ENCODE measurements around the gene COPS6. TPM values are rescaled to one million over a fixed set of nuclear protein-coding genes. Genes with fewer than 3 reads are reported as not detected.

The COPS6 gene
- total RNA-seq, 2 donors from 2014 or later, result 109 to 121 TPM

DNA sequence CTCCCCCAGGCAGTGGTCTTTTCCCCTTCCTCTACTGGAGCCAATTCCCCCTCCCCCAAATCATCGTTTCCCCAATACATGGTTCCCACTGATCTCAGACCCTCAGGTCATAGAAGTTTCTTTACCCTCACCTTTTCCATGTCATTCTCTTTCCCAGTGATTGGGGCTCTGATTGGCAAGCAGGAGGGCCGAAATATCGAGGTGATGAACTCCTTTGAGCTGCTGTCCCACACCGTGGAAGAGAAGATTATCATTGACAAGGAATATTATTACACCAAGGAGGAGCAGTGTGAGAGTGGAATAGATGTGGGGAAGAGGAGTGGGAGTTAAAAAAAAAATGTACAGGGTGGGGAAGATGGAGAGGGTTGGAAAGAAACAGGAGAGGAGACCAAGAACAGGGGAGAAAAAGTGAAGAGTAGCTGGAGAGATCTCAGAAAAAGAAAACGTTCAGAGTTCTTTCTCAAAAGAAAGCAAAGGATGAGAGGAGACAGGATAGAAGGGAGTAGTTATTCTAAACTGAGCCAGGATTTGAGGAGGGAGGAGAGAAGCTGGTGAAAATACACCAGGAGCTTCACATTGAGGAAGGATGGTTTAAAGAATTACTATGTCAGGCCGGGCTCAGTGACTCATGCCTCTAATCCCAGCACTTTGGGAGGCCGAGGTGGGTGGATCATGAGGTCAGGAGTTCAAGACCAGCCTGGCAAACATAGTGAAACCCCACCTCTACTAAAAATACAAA, 858 bp downstream of the COPS6 start:
- Histone ChIP-seq H3K4me1 (ENCODE audit: control insufficient read depth, insufficient read depth, low read length) (no peaks in the 10 kb centered on the region), H3K36me3 (ENCODE audit: control insufficient read depth, insufficient read depth, low read length) (peaks cover 44% of the 10 kb centered on the region), H3K27ac (ENCODE audit: low read depth, low read length) (peak overlapping the region; percentile 62), H3K4me3 (ENCODE audit: low read length) (peak overlapping the region; percentile 92), H3K27me3 (ENCODE audit: control insufficient read depth, insufficient read depth, low read length, poor library complexity, severe bottlenecking) (no peaks in the 10 kb centered on the region), H3K9ac (ENCODE audit: extremely low read depth, low read length, poor library complexity, severe bottlenecking) (peak overlapping the region; percentile 68), H3K9me3 (ENCODE audit: control insufficient read depth, low read length) (no peaks in the 10 kb centered on the region)
- peak overlapping the region; percentile 90 for H3K27ac Mint-ChIP-seq
- DNase-seq, result no peak
- H3K9me3 Mint-ChIP-seq, result no peaks in the 10 kb centered on the region
- no peaks in the 10 kb centered on the region for H3K27me3 Mint-ChIP-seq (ENCODE audit: insufficient read depth)
- H3K4me3 Mint-ChIP-seq, result peak overlapping the region; percentile 91
- H3K4me1 Mint-ChIP-seq, result peaks cover 7% of the 10 kb centered on the region
- 41 to 52% methylated on average over 4 to 7 of the region's 7 CpGs for WGBS, 2 experiments (ENCODE audit: insufficient coverage in 1 of 2, insufficient read length in 1 of 2)
- peaks cover 43% of the 10 kb centered on the region for H3K36me3 Mint-ChIP-seq (ENCODE audit: low read depth)
- TF ChIP-seq, protein P1, sequence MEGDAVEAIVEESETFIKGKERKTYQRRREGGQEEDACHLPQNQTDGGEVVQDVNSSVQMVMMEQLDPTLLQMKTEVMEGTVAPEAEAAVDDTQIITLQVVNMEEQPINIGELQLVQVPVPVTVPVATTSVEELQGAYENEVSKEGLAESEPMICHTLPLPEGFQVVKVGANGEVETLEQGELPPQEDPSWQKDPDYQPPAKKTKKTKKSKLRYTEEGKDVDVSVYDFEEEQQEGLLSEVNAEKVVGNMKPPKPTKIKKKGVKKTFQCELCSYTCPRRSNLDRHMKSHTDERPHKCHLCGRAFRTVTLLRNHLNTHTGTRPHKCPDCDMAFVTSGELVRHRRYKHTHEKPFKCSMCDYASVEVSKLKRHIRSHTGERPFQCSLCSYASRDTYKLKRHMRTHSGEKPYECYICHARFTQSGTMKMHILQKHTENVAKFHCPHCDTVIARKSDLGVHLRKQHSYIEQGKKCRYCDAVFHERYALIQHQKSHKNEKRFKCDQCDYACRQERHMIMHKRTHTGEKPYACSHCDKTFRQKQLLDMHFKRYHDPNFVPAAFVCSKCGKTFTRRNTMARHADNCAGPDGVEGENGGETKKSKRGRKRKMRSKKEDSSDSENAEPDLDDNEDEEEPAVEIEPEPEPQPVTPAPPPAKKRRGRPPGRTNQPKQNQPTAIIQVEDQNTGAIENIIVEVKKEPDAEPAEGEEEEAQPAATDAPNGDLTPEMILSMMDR (conservative IDR thresholded peaks at IDR 0.05), result no peak

GRCh38 chr7:100090527-100091410, 2.0 kb downstream of the COPS6 start:
- peak overlapping the region; percentile 62 for H3K27ac Mint-ChIP-seq
- WGBS, 2 experiments (ENCODE audit: insufficient coverage in 1 of 2, insufficient read length in 1 of 2), result 95 to 96% methylated on average over 7 to 14 of the region's 14 CpGs
- Histone ChIP-seq H3K4me1 (ENCODE audit: control insufficient read depth, insufficient read depth, low read length) (no peaks in the 10 kb centered on the region), H3K4me3 (ENCODE audit: low read length) (no peak overlapping the region), H3K27ac (ENCODE audit: low read depth, low read length) (no peak overlapping the region), H3K27me3 (ENCODE audit: control insufficient read depth, insufficient read depth, low read length, poor library complexity, severe bottlenecking) (no peaks in the 10 kb centered on the region), H3K9me3 (ENCODE audit: control insufficient read depth, low read length) (no peaks in the 10 kb centered on the region), H3K9ac (ENCODE audit: extremely low read depth, low read length, poor library complexity, severe bottlenecking) (no peak overlapping the region), H3K36me3 (ENCODE audit: control insufficient read depth, insufficient read depth, low read length) (peaks cover 56% of the 10 kb centered on the region)
- H3K9me3 Mint-ChIP-seq, result no peaks in the 10 kb centered on the region
- peak overlapping the region; percentile 91 for H3K4me3 Mint-ChIP-seq
- TF ChIP-seq, protein P1 (conservative IDR thresholded peaks at IDR 0.05), result no peak
- H3K4me1 Mint-ChIP-seq, result peaks cover 7% of the 10 kb centered on the region
- H3K36me3 Mint-ChIP-seq (ENCODE audit: low read depth), result peaks cover 54% of the 10 kb centered on the region
- no peak for DNase-seq
- H3K27me3 Mint-ChIP-seq (ENCODE audit: insufficient read depth), result no peaks in the 10 kb centered on the region

DNA sequence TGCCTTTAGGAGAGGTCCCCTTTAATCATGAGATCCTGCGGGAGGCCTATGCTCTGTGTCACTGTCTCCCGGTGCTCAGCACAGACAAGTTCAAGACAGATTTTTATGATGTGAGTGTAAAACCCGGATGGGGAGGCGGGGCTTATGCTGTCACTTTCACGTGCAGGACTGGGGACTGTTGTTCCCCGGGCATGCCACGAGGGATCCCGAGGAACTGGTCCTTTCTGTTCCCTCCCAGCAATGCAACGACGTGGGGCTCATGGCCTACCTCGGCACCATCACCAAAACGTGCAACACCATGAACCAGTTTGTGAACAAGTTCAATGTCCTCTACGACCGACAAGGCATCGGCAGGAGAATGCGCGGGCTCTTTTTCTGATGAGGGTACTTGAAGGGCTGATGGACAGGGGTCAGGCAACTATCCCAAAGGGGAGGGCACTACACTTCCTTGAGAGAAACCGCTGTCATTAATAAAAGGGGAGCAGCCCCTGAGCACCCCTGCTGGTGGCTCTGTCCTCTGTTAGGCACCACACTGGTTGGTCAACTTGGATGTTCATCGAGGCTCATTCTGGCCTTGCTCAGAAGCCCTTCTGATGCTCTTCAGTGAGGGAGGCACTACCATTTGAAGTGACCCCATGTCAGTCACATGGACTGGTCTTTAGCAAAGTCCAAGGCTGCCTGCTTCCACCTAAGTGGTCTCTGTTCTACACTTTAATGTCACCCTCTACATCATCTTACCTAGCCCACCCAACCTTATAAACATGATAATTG, 2.8 kb downstream of the COPS6 start:
- peaks cover 62% of the 10 kb centered on the region for H3K36me3 Mint-ChIP-seq (ENCODE audit: low read depth)
- H3K9me3 ChIP-seq (ENCODE audit: control insufficient read depth, low read length), result no peaks in the 10 kb centered on the region
- no peak overlapping the region for H3K4me3 Mint-ChIP-seq
- peaks cover 7% of the 10 kb centered on the region for H3K4me1 Mint-ChIP-seq
- H3K36me3 ChIP-seq (ENCODE audit: control insufficient read depth, insufficient read depth, low read length), result peaks cover 64% of the 10 kb centered on the region
- no peak overlapping the region for H3K27ac ChIP-seq (ENCODE audit: low read depth, low read length)
- peak overlapping the region; percentile 62 for H3K27ac Mint-ChIP-seq
- H3K4me3 ChIP-seq (ENCODE audit: low read length), result no peak overlapping the region
- H3K27me3 ChIP-seq (ENCODE audit: control insufficient read depth, insufficient read depth, low read length, poor library complexity, severe bottlenecking), result no peaks in the 10 kb centered on the region
- no peak overlapping the region for H3K9ac ChIP-seq (ENCODE audit: extremely low read depth, low read length, poor library complexity, severe bottlenecking)
- H3K27me3 Mint-ChIP-seq (ENCODE audit: insufficient read depth), result no peaks in the 10 kb centered on the region
- TF ChIP-seq, protein P1 (conservative IDR thresholded peaks at IDR 0.05), result peak; percentile 53
- WGBS, 2 experiments (ENCODE audit: insufficient coverage in 1 of 2, insufficient read length in 1 of 2), result 89 to 90% methylated on average over 13 to 19 of the region's 19 CpGs
- no peaks in the 10 kb centered on the region for H3K9me3 Mint-ChIP-seq
- DNase-seq, result peak; percentile 81
- no peaks in the 10 kb centered on the region for H3K4me1 ChIP-seq (ENCODE audit: control insufficient read depth, insufficient read depth, low read length)

All from endodermal cell (in vitro differentiated cells).